Measurements from ENCODE around the gene EIF2D. TPM values are rescaled to one million over a fixed set of nuclear protein-coding genes. Genes with fewer than 3 reads are reported as not detected.
"Not testable (repeated sequence)": the region's sequence is repeated elsewhere in the genome, so short reads cannot be mapped to it uniquely, and the experiment has no call there.

EIF2D gene
- total RNA-seq, 1 experiment from 2014 or later = 110 TPM

DNA sequence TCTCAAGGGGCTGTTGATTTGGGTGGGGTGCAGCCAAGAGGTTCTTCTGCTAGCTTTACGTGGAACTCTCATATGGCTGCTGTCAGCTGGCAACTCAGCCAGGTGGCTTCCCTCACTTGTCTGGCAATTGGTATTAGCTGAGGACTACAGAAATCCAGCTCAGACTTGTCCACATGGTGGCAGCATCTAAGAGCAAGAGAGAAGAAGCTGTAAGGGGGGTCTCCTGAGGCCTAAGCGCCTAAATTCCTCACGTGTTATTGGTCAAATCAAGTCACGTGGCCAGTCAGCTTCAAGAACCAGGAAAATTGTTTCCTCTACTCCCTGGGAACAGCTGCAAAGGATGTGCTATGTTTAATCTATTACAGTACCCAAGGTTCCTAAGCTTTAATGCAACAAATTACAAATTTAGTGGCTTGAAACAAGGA is 18.8 kb upstream of the EIF2D start:
- intact Hi-C loops (cut with micrococcal nuclease) = loop anchor here (1.0 to 10.0 kb wide), 2 partner anchors 177 to 444 kb away; no protein-coding TSS in a partner anchor
- Mint-ChIP-seq H3K4me3 (ENCODE audit: unreplicated experiment) (no peak overlapping the region), H3K4me1 (ENCODE audit: insufficient read depth, unreplicated experiment) (peaks cover 22% of the 10 kb centered on the region), H3K36me3 (ENCODE audit: insufficient read depth, unreplicated experiment) (peaks cover 6% of the 10 kb centered on the region), H3K27ac (ENCODE audit: low read depth, unreplicated experiment) (no peak overlapping the region), H3K27me3 (ENCODE audit: insufficient read depth, unreplicated experiment) (peaks cover 12% of the 10 kb centered on the region), H3K9me3 (ENCODE audit: unreplicated experiment) (peaks cover under 1% of the 10 kb centered on the region)
- POLR2A ChIA-PET = interaction anchor here (0.6 to 13.3 kb wide), 9 partner anchors 9 to 1120 kb away, joined by 3 to 215 read pairs (median 5); partner anchors contain the start of gene EIF2D
- DNase-seq (ENCODE audit: unreplicated experiment) = peak; percentile 76
- CTCF ChIA-PET = interaction anchor here (0.5 to 36.8 kb wide), 32 partner anchors 9 to 1508 kb away, joined by 3 to 1191 read pairs (median 4); partner anchors contain the start of genes EIF2D, IKBKE, IL20 and IL24
- no TSS peak for BruUV-seq (replicated peaks)
- TF ChIP-seq, protein P1, sequence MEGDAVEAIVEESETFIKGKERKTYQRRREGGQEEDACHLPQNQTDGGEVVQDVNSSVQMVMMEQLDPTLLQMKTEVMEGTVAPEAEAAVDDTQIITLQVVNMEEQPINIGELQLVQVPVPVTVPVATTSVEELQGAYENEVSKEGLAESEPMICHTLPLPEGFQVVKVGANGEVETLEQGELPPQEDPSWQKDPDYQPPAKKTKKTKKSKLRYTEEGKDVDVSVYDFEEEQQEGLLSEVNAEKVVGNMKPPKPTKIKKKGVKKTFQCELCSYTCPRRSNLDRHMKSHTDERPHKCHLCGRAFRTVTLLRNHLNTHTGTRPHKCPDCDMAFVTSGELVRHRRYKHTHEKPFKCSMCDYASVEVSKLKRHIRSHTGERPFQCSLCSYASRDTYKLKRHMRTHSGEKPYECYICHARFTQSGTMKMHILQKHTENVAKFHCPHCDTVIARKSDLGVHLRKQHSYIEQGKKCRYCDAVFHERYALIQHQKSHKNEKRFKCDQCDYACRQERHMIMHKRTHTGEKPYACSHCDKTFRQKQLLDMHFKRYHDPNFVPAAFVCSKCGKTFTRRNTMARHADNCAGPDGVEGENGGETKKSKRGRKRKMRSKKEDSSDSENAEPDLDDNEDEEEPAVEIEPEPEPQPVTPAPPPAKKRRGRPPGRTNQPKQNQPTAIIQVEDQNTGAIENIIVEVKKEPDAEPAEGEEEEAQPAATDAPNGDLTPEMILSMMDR (IDR thresholded peaks at IDR 0.05; ENCODE audit: unreplicated experiment) = peak; percentile 28

DNA sequence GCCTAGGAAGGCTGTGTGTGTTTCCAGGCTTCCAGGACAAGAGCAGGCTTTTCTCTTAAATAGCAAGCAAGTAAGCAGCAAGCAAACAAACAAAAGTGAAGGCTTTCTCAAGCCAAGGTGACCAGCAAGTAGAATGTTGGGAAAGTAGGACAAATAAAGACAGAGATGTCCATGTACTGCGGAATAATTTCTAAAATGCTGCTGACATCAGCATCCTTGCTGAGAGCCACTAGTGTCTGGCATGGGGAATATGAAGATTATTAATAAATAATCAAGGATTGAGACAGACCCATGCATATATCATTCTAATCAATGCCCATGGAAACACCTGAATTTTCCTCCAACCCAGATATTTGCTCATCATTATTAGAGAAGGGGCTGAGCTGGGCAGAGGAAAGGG is 16.7 kb upstream of the EIF2D start:
- H3K4me3 Mint-ChIP-seq (ENCODE audit: unreplicated experiment) = no peak overlapping the region
- POLR2A ChIA-PET = interaction anchor here (0.6 to 13.3 kb wide), 2 partner anchors 11 to 18 kb away, joined by 3 to 215 read pairs; partner anchors contain the start of gene EIF2D
- H3K9me3 Mint-ChIP-seq (ENCODE audit: unreplicated experiment) = peaks cover 8% of the 10 kb centered on the region
- intact Hi-C loops (cut with micrococcal nuclease) = no loop called here
- no peak overlapping the region for H3K27ac Mint-ChIP-seq (ENCODE audit: low read depth, unreplicated experiment)
- TF ChIP-seq, protein P1 (IDR thresholded peaks at IDR 0.05; ENCODE audit: unreplicated experiment) = no peak
- H3K27me3 Mint-ChIP-seq (ENCODE audit: insufficient read depth, unreplicated experiment) = peaks cover 12% of the 10 kb centered on the region
- DNase-seq (ENCODE audit: unreplicated experiment) = no peak
- BruUV-seq (replicated peaks) = no TSS peak
- no peaks in the 10 kb centered on the region for H3K36me3 Mint-ChIP-seq (ENCODE audit: insufficient read depth, unreplicated experiment)
- CTCF ChIA-PET = interaction anchor here (0.6 to 36.8 kb wide), 15 partner anchors 8 to 353 kb away, joined by 3 to 1191 read pairs (median 4); partner anchors contain the start of gene EIF2D
- peaks cover 9% of the 10 kb centered on the region for H3K4me1 Mint-ChIP-seq (ENCODE audit: insufficient read depth, unreplicated experiment)

DNA sequence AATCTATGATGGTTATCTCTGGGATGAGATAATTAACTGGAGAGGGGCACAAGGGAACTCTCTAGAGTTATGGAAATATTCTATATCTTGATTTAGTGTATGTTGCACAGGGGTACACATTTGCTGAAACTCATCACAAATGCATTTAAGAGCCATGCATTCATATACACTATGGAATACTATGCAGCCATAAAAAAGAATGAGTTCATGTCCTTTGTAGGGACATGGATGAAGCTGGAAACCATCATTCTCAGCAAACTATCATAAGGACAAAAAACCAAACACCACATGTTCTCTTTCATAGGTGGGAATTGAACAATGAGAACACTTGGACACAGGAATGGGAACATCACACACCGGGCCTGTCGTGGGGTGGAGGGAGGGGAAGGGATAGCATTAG is 14.1 kb upstream of the EIF2D start:
- H3K27ac Mint-ChIP-seq (ENCODE audit: low read depth, unreplicated experiment); intact Hi-C loops (cut with micrococcal nuclease): not testable (repeated sequence)

DNA sequence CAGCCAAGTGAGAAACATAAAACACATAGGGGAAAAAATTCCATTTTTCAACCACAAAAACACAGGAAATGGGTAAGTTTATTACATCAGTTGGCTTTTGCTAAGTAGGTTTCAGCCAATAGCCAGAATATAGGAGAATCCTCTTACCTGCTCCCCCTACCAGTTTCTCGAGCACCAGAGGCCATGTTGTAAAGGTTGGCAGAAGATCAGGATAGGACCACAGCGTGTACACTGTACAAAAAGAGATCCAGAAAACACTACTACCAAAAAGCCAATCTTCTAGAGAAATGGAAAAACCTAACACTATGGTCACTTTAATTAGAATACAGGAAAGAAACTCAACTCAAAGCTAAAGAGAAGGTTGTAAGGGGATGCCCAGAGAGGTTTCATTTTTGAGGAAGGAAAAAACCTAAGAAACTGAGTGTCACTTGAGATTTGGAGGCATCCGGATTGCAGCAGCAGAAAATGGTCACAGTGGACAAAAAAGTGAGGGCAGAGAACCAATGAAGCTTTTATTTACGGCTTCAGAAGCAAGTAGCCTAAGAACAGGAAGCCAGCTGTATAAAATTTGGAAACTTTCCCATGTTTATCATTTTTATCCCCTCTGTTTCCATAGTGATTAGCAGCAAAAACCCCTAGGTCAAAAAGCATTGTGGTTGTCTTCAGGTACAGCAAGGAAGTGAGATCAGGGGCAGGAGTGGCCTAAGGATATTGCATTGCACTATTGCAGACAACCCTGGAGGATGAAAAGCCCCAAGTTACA is 2.9 kb downstream of the EIF2D start:
- ChIA-PET POLR2A (interaction anchor here (0.7 to 11.7 kb wide), 6 partner anchors 14 to 119 kb away, joined by 3 to 215 read pairs (median 4); partner anchors contain the start of gene DYRK3), CTCF (interaction anchor here (0.6 to 22.3 kb wide), 35 partner anchors 10 to 1019 kb away, joined by 3 to 356 read pairs (median 4); partner anchors contain the start of gene DYRK3)
- H3K27me3 Mint-ChIP-seq (ENCODE audit: insufficient read depth, unreplicated experiment) = no peaks in the 10 kb centered on the region
- BruUV-seq (replicated peaks) = no TSS peak
- peaks cover 64% of the 10 kb centered on the region for H3K36me3 Mint-ChIP-seq (ENCODE audit: insufficient read depth, unreplicated experiment)
- no peak for DNase-seq (ENCODE audit: unreplicated experiment)
- no peaks in the 10 kb centered on the region for H3K9me3 Mint-ChIP-seq (ENCODE audit: unreplicated experiment)
- H3K27ac Mint-ChIP-seq (ENCODE audit: low read depth, unreplicated experiment) = no peak overlapping the region
- peak overlapping the region; percentile 18 for H3K4me3 Mint-ChIP-seq (ENCODE audit: unreplicated experiment)
- peaks cover 21% of the 10 kb centered on the region for H3K4me1 Mint-ChIP-seq (ENCODE audit: insufficient read depth, unreplicated experiment)
- TF ChIP-seq, protein P1 (IDR thresholded peaks at IDR 0.05; ENCODE audit: unreplicated experiment) = no peak
- intact Hi-C loops (cut with micrococcal nuclease) = no loop called here

More for the DNA sequence above, 14.1 kb upstream of the EIF2D start:
- not testable (repeated sequence) for H3K4me1 Mint-ChIP-seq (ENCODE audit: insufficient read depth, unreplicated experiment); DNase-seq (ENCODE audit: unreplicated experiment); H3K9me3 Mint-ChIP-seq (ENCODE audit: unreplicated experiment); BruUV-seq (replicated peaks); H3K4me3 Mint-ChIP-seq (ENCODE audit: unreplicated experiment); H3K36me3 Mint-ChIP-seq (ENCODE audit: insufficient read depth, unreplicated experiment)
- H3K27me3 Mint-ChIP-seq (ENCODE audit: insufficient read depth, unreplicated experiment) = peaks cover 12% of the 10 kb centered on the region
- CTCF ChIA-PET = interaction anchor here (0.7 to 36.8 kb wide), 7 partner anchors 8 to 467 kb away, joined by 3 to 1191 read pairs (median 8); partner anchors contain the start of gene EIF2D
- POLR2A ChIA-PET = interaction anchor here (1.2 to 13.3 kb wide), 3 partner anchors 9 to 15 kb away, joined by 3 to 215 read pairs (median 4); partner anchors contain the start of genes DYRK3 and EIF2D
